ENCODE data around the gene RHEX.

Gene RHEX

DNA sequence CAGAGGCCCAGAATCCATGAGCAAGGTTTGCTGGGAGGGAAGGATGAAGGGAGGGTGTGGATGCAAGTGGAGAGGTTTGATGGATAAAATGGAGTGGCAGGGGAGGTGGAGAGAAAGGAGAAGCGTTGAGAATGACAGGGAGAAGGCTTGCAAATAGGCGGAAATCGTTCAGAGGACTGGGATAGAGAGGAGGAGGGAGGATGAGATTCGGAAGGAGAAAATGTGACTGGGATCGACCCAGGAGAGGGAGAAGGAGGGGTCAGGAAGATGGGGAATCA lies 63.8 kb downstream of the RHEX start:
- Histone ChIP-seq H3K9me3 (ENCODE audit: control insufficient read depth, low read length) (no peaks in the 10 kb centered on the region), H3K4me3 (ENCODE audit: low read length) (no peak overlapping the region), H3K36me3 (ENCODE audit: control insufficient read depth, insufficient read depth, low read length) (no peaks in the 10 kb centered on the region), H3K27me3 (ENCODE audit: control insufficient read depth, insufficient read depth, low read length) (peaks cover 16% of the 10 kb centered on the region), H3K4me1 (ENCODE audit: control insufficient read depth, insufficient read depth, low read length) (peaks cover 27% of the 10 kb centered on the region), H3K9ac (ENCODE audit: low read length) (no peak overlapping the region)

DNA sequence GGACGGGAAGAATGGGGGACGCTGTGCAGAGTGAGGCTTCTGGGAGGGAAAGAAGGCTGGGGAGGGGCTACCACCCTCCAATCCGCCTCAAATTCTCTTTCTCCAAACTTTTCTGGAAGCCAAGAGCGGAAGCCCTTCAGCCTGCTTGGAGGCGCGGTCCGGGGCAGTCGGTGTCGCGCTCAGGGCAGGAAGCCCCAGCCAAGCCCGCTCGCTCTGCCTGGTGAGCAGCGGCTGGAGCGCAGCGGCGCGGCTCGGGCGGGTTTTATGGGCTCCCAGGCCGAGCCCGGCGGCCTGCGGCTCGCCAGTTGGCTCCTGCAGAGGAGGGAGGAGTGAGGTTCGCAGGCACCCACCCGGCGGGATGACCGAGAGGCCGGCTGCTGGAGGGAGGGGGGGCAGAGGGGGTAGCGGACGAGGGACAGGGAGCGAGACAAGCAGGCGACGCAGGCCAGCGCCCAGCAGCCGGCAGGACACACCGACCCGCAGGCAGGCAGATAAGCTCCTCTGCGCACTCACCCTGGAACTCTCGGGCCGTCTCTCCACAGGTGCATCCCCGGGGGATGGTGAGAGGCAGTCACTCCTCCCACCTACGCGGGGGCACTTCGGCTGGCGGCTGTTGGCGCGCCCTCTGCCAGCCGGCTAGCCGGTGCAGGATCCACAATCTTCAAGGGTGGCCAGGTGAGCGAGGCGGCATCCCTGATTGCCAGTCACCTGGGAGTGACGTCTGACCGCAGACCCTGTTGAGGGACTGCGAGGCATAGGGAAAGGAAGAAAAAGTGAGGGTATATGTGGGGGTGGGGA lies 64.4 kb downstream of the RHEX start, which contains the start of gene AVPR1B:
Gene AVPR1B, minus strand, starts transcription at position 238 of the 798 bp plus-strand sequence. CDS start 498 bp downstream, outside the sequence.
- H3K27me3 ChIP-seq (ENCODE audit: control insufficient read depth, insufficient read depth, low read length): peaks cover 16% of the 10 kb centered on the region
- H3K4me3 ChIP-seq (ENCODE audit: low read length): no peak within 1 kb of the TSS
- H3K36me3 ChIP-seq (ENCODE audit: control insufficient read depth, insufficient read depth, low read length): no peaks in the 10 kb centered on the region
- H3K9ac ChIP-seq (ENCODE audit: low read length): no peak within 1 kb of the TSS
- H3K4me1 ChIP-seq (ENCODE audit: control insufficient read depth, insufficient read depth, low read length): peaks cover 26% of the 10 kb centered on the region
- no peaks in the 10 kb centered on the region for H3K9me3 ChIP-seq (ENCODE audit: control insufficient read depth, low read length)

DNA sequence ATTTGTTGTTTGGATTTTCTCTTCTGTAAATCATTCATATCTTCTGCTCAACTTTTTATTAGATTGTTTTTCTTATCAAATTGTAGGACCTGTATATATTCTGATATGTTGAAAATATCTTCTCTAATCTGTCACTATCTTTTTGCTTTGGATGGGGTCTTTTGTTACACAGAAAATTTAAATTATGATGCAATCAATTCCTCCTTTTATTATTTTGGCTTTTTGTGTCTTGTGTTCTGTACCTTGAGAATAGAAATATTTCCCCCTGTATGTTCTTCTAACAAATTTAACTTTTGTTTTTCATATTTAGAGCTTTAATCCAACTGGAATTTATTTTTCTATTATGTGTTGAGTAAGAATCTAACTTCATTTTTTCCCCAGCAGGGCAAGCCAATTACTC lies 67.4 kb downstream of the RHEX start:
- Histone ChIP-seq H3K9ac (ENCODE audit: low read length) (no peak overlapping the region), H3K4me1 (ENCODE audit: control insufficient read depth, insufficient read depth, low read length) (peaks cover 14% of the 10 kb centered on the region), H3K9me3 (ENCODE audit: control insufficient read depth, low read length) (no peaks in the 10 kb centered on the region), H3K36me3 (ENCODE audit: control insufficient read depth, insufficient read depth, low read length) (no peaks in the 10 kb centered on the region), H3K27me3 (ENCODE audit: control insufficient read depth, insufficient read depth, low read length) (peaks cover 16% of the 10 kb centered on the region), H3K4me3 (ENCODE audit: low read length) (no peak overlapping the region)

DNA sequence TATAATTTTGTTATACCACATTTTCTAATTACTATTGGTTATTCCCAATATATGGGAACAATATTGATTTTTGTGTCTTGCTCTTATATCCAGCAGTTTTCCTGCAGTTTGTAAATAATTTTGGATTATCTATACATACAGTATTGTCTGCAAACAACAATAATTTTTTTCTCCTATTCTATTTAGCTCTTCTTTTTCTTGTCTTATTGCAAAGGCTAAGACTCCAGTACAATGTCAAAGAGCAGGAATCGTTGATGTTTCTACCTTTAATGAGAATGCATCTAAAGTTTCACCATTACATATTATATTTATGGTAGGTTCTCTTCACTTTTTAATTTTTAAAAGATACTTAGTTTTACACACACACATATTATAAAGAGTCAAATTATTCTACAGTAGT lies 68.3 kb downstream of the RHEX start:
- Histone ChIP-seq H3K4me3 (ENCODE audit: low read length) (no peak overlapping the region), H3K4me1 (ENCODE audit: control insufficient read depth, insufficient read depth, low read length) (peaks cover 14% of the 10 kb centered on the region), H3K9me3 (ENCODE audit: control insufficient read depth, low read length) (no peaks in the 10 kb centered on the region), H3K36me3 (ENCODE audit: control insufficient read depth, insufficient read depth, low read length) (no peaks in the 10 kb centered on the region), H3K27me3 (ENCODE audit: control insufficient read depth, insufficient read depth, low read length) (peaks cover 16% of the 10 kb centered on the region), H3K9ac (ENCODE audit: low read length) (no peak overlapping the region)

DNA sequence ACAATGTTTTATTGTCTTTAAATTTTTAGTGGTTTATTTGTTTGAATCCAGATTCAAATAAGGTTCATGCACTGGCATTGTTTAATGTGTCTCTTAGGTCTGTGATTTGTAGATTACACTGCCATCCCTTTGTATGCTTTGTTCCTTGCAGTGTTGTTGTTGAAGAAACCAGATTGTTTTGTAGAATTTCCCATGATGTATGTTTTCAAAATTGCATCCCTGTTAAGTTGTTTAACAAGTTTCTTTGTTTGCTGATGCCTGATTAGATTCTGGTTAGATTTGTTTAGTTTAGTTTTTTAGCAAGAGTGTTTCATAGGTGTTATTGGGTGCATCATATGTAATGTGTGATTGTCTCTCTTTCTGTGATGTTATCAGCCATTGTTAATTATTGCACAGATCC lies 69.7 kb downstream of the RHEX start:
- H3K4me3 ChIP-seq (ENCODE audit: low read length): no peak overlapping the region
- H3K36me3 ChIP-seq (ENCODE audit: control insufficient read depth, insufficient read depth, low read length): no peaks in the 10 kb centered on the region
- no peaks in the 10 kb centered on the region for H3K9me3 ChIP-seq (ENCODE audit: control insufficient read depth, low read length)
- peaks cover 6% of the 10 kb centered on the region for H3K27me3 ChIP-seq (ENCODE audit: control insufficient read depth, insufficient read depth, low read length)
- no peak overlapping the region for H3K9ac ChIP-seq (ENCODE audit: low read length)
- H3K4me1 ChIP-seq (ENCODE audit: control insufficient read depth, insufficient read depth, low read length): peaks cover 4% of the 10 kb centered on the region

DNA sequence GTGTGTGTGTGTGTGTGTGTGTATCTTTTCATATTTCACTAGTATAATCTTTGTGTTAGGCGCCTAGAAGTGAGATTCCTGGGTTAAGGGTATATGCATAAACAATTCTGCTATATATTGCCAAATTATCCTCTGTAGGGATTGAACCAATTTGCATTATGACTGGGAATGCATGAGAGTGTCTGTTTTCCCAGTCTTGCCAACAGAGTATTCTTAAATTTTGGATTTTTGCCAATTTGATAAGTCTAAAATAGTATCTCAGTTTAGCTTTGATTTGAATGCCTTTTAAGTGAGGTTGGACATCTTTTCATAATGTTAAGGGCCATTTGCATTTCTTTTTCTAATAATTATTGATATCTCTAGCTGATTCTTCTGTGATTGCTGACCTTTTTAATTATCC lies 72.4 kb downstream of the RHEX start:
- Histone ChIP-seq H3K9ac (ENCODE audit: low read length) (no peak overlapping the region), H3K4me3 (ENCODE audit: low read length) (no peak overlapping the region), H3K27me3 (ENCODE audit: control insufficient read depth, insufficient read depth, low read length) (peaks cover 3% of the 10 kb centered on the region), H3K9me3 (ENCODE audit: control insufficient read depth, low read length) (no peaks in the 10 kb centered on the region), H3K36me3 (ENCODE audit: control insufficient read depth, insufficient read depth, low read length) (no peaks in the 10 kb centered on the region), H3K4me1 (ENCODE audit: control insufficient read depth, insufficient read depth, low read length) (no peaks in the 10 kb centered on the region)

DNA sequence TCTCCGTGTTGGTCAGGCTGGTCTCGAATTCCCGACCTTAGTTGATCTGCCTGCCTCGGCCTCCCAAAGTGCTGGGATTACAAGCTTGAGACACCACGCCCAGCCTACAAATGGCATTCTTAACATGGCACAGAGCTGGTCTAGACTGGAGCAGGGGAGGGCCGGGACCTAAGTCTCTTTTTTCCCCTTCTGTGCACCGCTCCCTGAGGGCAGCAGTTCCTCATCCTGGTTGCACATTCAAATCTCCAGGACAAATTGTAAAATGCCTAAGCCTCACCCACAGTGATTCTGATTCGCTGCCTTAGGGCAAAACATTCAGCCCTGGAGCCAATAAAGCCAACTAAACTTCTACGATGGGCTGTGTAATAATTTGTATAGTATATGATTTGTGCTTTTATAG lies 74.4 kb downstream of the RHEX start:
- H3K36me3 ChIP-seq (ENCODE audit: control insufficient read depth, insufficient read depth, low read length): no peaks in the 10 kb centered on the region
- no peak overlapping the region for H3K4me3 ChIP-seq (ENCODE audit: low read length)
- H3K4me1 ChIP-seq (ENCODE audit: control insufficient read depth, insufficient read depth, low read length): no peaks in the 10 kb centered on the region
- H3K27me3 ChIP-seq (ENCODE audit: control insufficient read depth, insufficient read depth, low read length): peaks cover 3% of the 10 kb centered on the region
- H3K9me3 ChIP-seq (ENCODE audit: control insufficient read depth, low read length): no peaks in the 10 kb centered on the region
- no peak overlapping the region for H3K9ac ChIP-seq (ENCODE audit: low read length)

DNA sequence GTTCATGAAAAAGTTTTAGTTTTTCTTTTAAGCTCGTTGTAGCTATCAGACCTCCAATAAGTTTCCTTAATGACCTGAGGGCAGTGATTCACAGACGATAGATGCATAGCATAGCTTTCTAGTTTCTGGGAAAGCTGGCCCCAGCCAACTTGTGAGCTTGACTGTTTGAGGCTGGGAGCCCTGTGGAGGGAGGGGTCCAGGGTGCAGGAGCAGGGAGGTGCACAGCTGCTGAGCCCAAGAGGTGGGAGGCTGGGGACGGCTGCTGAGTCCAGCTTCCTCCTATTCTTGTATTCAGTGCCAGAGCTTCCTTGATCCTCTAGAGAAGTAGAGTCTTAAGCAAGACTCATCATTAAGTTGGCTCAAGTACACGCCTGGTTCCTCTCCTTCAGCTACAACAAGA lies 75.2 kb downstream of the RHEX start:
- no peak overlapping the region for H3K9ac ChIP-seq (ENCODE audit: low read length)
- no peaks in the 10 kb centered on the region for H3K4me1 ChIP-seq (ENCODE audit: control insufficient read depth, insufficient read depth, low read length)
- H3K9me3 ChIP-seq (ENCODE audit: control insufficient read depth, low read length): no peaks in the 10 kb centered on the region
- H3K27me3 ChIP-seq (ENCODE audit: control insufficient read depth, insufficient read depth, low read length): peaks cover 3% of the 10 kb centered on the region
- no peaks in the 10 kb centered on the region for H3K36me3 ChIP-seq (ENCODE audit: control insufficient read depth, insufficient read depth, low read length)
- H3K4me3 ChIP-seq (ENCODE audit: low read length): no peak overlapping the region

DNA sequence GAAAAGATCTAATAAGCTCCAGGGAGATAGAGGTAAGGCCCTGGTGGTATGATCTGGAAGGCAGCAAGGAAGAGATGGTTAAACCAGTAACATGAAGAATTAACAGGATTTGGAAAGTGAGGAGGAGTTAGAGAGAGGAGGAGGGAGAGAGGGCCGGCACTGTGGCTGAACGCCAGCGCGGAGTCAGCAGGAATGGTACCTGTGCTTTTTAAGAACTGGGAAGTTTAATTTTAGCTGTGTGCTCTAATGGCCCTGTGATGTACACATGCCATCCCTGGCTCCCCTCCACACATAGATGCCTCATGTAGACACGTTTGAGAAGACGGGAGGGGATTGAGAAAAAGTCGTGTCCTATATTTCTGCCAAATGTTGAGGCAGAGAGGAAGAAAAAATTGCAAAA lies 78.1 kb downstream of the RHEX start:
- peaks cover 3% of the 10 kb centered on the region for H3K27me3 ChIP-seq (ENCODE audit: control insufficient read depth, insufficient read depth, low read length)

DNA sequence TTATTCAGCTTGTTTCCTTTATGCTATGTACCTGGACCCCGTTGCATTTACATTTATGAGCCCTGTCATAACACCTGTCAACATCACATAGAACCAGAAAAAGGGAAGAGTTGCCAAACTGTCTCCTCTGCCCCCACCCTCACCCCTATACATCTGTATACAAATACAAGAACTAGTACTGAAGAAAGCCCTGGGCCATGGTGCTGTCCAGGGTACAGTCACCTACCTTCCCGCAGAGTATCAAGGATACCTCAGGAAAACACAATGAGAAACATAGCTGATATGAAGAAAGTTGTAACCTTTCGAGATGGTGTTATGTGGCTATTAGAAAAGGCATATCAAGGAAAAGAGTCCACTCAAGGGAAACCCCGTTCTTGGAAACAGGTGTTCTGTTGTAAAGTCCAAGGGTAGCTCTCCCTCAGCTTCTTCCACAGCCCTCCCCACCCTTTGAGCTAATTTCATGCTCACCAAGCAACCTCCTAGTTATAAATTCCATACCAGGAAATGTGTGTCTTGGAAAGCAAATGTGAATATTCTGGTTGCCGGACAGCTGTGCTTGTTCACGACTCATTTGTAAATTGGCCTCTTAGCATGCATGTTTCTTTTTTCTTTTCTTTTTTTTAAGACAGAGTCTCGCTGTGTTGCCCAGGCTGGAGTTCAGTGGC lies 80.9 kb downstream of the RHEX start:
- Histone ChIP-seq H3K9me3 (ENCODE audit: control insufficient read depth, low read length) (no peaks in the 10 kb centered on the region), H3K4me3 (ENCODE audit: low read length) (no peak overlapping the region), H3K4me1 (ENCODE audit: control insufficient read depth, insufficient read depth, low read length) (no peaks in the 10 kb centered on the region), H3K27me3 (ENCODE audit: control insufficient read depth, insufficient read depth, low read length) (no peaks in the 10 kb centered on the region), H3K9ac (ENCODE audit: low read length) (no peak overlapping the region), H3K36me3 (ENCODE audit: control insufficient read depth, insufficient read depth, low read length) (no peaks in the 10 kb centered on the region)

More for the DNA sequence above, 78.1 kb downstream of the RHEX start:
- Histone ChIP-seq H3K4me3 (ENCODE audit: low read length) (no peak overlapping the region), H3K4me1 (ENCODE audit: control insufficient read depth, insufficient read depth, low read length) (no peaks in the 10 kb centered on the region), H3K9ac (ENCODE audit: low read length) (no peak overlapping the region), H3K36me3 (ENCODE audit: control insufficient read depth, insufficient read depth, low read length) (no peaks in the 10 kb centered on the region), H3K9me3 (ENCODE audit: control insufficient read depth, low read length) (no peaks in the 10 kb centered on the region)

DNA sequence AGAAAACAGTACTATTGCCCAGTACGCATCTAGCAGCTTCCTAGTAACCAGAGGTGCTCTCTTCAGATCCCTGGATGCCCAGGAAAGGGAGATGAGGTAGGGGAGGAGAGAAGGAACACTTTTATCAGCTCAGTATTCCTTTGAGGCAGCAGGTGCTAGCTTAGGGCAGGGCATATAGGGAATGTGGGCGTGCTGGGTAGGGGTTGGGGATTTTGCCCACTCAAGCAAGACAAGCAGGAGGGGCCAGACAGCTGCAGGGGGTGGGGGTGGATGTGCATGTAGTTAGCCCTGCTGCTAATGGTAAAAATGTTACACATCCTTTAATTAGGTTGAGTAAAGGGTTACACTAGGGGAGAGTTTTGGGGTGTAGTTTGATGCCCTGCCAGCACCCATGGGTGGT lies 82.3 kb downstream of the RHEX start:
- Histone ChIP-seq H3K4me1 (ENCODE audit: control insufficient read depth, insufficient read depth, low read length) (no peaks in the 10 kb centered on the region), H3K9ac (ENCODE audit: low read length) (no peak overlapping the region), H3K27me3 (ENCODE audit: control insufficient read depth, insufficient read depth, low read length) (no peaks in the 10 kb centered on the region), H3K9me3 (ENCODE audit: control insufficient read depth, low read length) (no peaks in the 10 kb centered on the region), H3K36me3 (ENCODE audit: control insufficient read depth, insufficient read depth, low read length) (no peaks in the 10 kb centered on the region), H3K4me3 (ENCODE audit: low read length) (no peak overlapping the region)

DNA sequence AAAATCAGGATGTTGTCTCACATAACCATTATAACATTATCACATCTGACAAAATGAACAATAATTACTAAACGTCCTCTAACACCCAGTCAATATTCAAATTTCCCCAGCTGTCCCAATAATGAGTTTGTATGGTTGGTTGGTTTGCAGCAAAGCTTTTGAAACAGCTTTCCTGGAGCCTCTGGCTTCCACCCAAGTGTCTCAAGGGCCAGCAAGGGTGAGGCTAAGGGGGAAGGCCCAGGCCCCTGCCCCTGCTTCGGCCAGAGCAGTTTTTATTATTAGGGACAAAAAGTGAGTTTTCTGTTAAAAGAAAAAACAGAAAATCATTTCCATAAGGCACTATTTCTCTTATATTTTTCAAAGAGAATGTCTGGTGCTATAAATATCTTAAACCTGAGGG lies 83.3 kb downstream of the RHEX start:
- no peaks in the 10 kb centered on the region for H3K36me3 ChIP-seq (ENCODE audit: control insufficient read depth, insufficient read depth, low read length)
- no peaks in the 10 kb centered on the region for H3K4me1 ChIP-seq (ENCODE audit: control insufficient read depth, insufficient read depth, low read length)
- H3K9ac ChIP-seq (ENCODE audit: low read length): no peak overlapping the region
- peaks cover 4% of the 10 kb centered on the region for H3K27me3 ChIP-seq (ENCODE audit: control insufficient read depth, insufficient read depth, low read length)
- no peaks in the 10 kb centered on the region for H3K9me3 ChIP-seq (ENCODE audit: control insufficient read depth, low read length)
- no peak overlapping the region for H3K4me3 ChIP-seq (ENCODE audit: low read length)

All from mucosa of stomach (tissue), 1 donor.